Activated CD8-positive, alpha-beta memory T cell treated with anti-CD3 and anti-CD28 coated beads, Interleukin-2, amount 50 U/mL, for 48 hours (primary cell): Measurements from ENCODE around the gene INTS6.
"Not testable (repeated sequence)": the region's sequence is repeated elsewhere in the genome, so short reads cannot be mapped to it uniquely, and the experiment has no call there.

Source experiments
- DNase-seq: peaks from one replicate; pipeline ENCODE4 v3.0.0-alpha.2; 2020

Gene INTS6

GRCh38 chr13:51453959-51454703, 1.3 kb upstream of the INTS6 start:
- DNase-seq, result peak; percentile 71

- peak; percentile 89 for DNase-seq
These were observed 547 bp upstream of the INTS6 start for GRCh38 chr13:51453207-51453958.

GRCh38 chr13:51451467-51452360, 1.1 kb downstream of the INTS6 start:
- DNase-seq, result peak; percentile 88

- DNase-seq, result no peak
These were observed 1.7 kb downstream of the INTS6 start for GRCh38 chr13:51451134-51451466.

- DNase-seq, result no peak
These were observed 3.8 kb downstream of the INTS6 start for GRCh38 chr13:51449018-51449417.

GRCh38 chr13:51444922-51445321, 7.9 kb downstream of the INTS6 start:
- no peak for DNase-seq

GRCh38 chr13:51440381-51440780, 12.5 kb downstream of the INTS6 start:
- no peak for DNase-seq

- DNase-seq, result no peak
These were observed 15.2 kb downstream of the INTS6 start for GRCh38 chr13:51437550-51438127.

GRCh38 chr13:51435002-51435578, 17.7 kb downstream of the INTS6 start:
- DNase-seq, result no peak

- no peak for DNase-seq
These were observed 20.3 kb downstream of the INTS6 start for GRCh38 chr13:51432576-51432975.

- DNase-seq, result no peak
These were observed 25.9 kb downstream of the INTS6 start for GRCh38 chr13:51426982-51427381.

GRCh38 chr13:51425410-51426042, 27.3 kb downstream of the INTS6 start:
- no peak for DNase-seq

GRCh38 chr13:51423766-51424165, 29.1 kb downstream of the INTS6 start:
- DNase-seq, result no peak

- DNase-seq, result no peak
These were observed 30.4 kb downstream of the INTS6 start for GRCh38 chr13:51422484-51422883.

GRCh38 chr13:51420681-51421490, 31.9 kb downstream of the INTS6 start:
- no peak for DNase-seq

GRCh38 chr13:51419001-51419636, 33.7 kb downstream of the INTS6 start:
- no peak for DNase-seq

GRCh38 chr13:51417716-51418115, 35.1 kb downstream of the INTS6 start:
- no peak for DNase-seq

GRCh38 chr13:51416107-51416506, 36.7 kb downstream of the INTS6 start:
- no peak for DNase-seq

- DNase-seq, result not testable (repeated sequence)
These were observed 37.5 kb downstream of the INTS6 start for GRCh38 chr13:51415339-51415738.

- no peak for DNase-seq
These were observed 40.4 kb downstream of the INTS6 start for GRCh38 chr13:51412431-51412830.

GRCh38 chr13:51405176-51405575, 47.7 kb downstream of the INTS6 start:
- DNase-seq, result no peak
